H1 (cell line): ENCODE measurements around the gene PIK3R6. TPM values are rescaled to one million over a fixed set of nuclear protein-coding genes. Genes with fewer than 3 reads are reported as not detected.
A peak's percentile ranks its signal among the peaks of the same experiment; 100 is the strongest.
"Not testable (repeated sequence)": the region's sequence is repeated elsewhere in the genome, so short reads cannot be mapped to it uniquely, and the experiment has no call there.

Experiments used
- CTCF ChIA-PET: fragments of 300-600 bp; sonication (Branson Sonifier 250); formaldehyde crosslinking; loops from one replicate; lab custom pipeline; 2021; ENCODE audit not compliant: partially characterized antibody; lab: Charles Lee
- POLR2A ChIA-PET: fragments of 300-600 bp; sonication (Branson Sonifier 250); formaldehyde crosslinking; loops from one replicate; lab custom pipeline; 2021; ENCODE audit warnings: inconsistent platforms; ENCODE audit not compliant: partially characterized antibody; lab: Charles Lee
- DNase-seq, 2 experiments: peaks; one replicate each; pipeline versions ENCODE4 v3.0.0 to v3.0.0-alpha.2; 2010 to 2022; ENCODE audit warnings: low spot score in 2 of 2, low read depth in 1 of 2, mixed read lengths in 1 of 2
- FAIRE-seq: peaks from 2 replicates; lab custom pipeline; 2011; peaks lifted over from hg19 to GRCh38; lab: Jason Lieb, UNC
- H2AFZ ChIP-seq: 2 replicates; pipeline ENCODE4 v1.8.1; 2012; ENCODE audit warnings: low read length, inconsistent platforms
- H2AK5ac ChIP-seq: 2 replicates; pipeline ENCODE4 v1.6.1; 2013; ENCODE audit warnings: low read depth, low read length
- H2BK120ac ChIP-seq: replicated peaks from 2 replicates; pipeline ENCODE3; 2013; ENCODE audit warnings: low read depth, low read length, inconsistent platforms
- H2BK12ac ChIP-seq: 2 replicates; pipeline ENCODE4 v1.6.1; 2013; ENCODE audit warnings: low read depth, low read length
- H2BK15ac ChIP-seq: 2 replicates; pipeline ENCODE4 v1.6.1; 2013; ENCODE audit warnings: low read length
- H2BK20ac ChIP-seq: 2 replicates; pipeline ENCODE4 v1.6.1; 2013; ENCODE audit warnings: low read length
- H2BK5ac ChIP-seq: 2 replicates; pipeline ENCODE4 v1.6.1; 2013; ENCODE audit warnings: low read depth, low read length
- H3K14ac ChIP-seq: 2 replicates; pipeline ENCODE4 v1.6.1; 2013; ENCODE audit warnings: inconsistent platforms; ENCODE audit not compliant: insufficient read length
- H3K18ac ChIP-seq: 2 replicates; pipeline ENCODE4 v1.6.1; 2013; ENCODE audit warnings: low read length; ENCODE audit errors: extremely low read depth
- H3K23ac ChIP-seq: 2 replicates; pipeline ENCODE4 v1.6.1; 2013; ENCODE audit warnings: inconsistent platforms; ENCODE audit not compliant: insufficient read length
- H3K23me2 ChIP-seq: 2 replicates; pipeline ENCODE4 v1.6.1; 2013; ENCODE audit warnings: low read depth, low read length
- H3K27ac ChIP-seq: 2 replicates; pipeline ENCODE4 v1.6.1; 2011; ENCODE audit warnings: low read depth, low read length, inconsistent platforms
- H3K27me3 ChIP-seq, 4 experiments: replicated peaks in 1 of 4; 1 replicate in 1 of 4; 2 replicates in 3 of 4; pipeline versions ENCODE4 v1.6.1 to v1.8.1; 2011 to 2013; ENCODE audit warnings: low read length in 3 of 4, mild to moderate bottlenecking in 3 of 4, inconsistent platforms in 2 of 4, mixed read lengths in 2 of 4, moderate library complexity in 1 of 4; ENCODE audit not compliant: control insufficient read depth in 3 of 4, insufficient read depth in 3 of 4; ENCODE audit errors: extremely low read depth in 1 of 4
- H3K36me3 ChIP-seq, 4 experiments: 2 replicates each; pipeline versions ENCODE4 v1.6.1 to v1.8.1; 2011 to 2013; ENCODE audit warnings: mild to moderate bottlenecking in 4 of 4, low read length in 3 of 4, moderate library complexity in 2 of 4, control low read depth in 1 of 4, inconsistent platforms in 1 of 4; ENCODE audit not compliant: insufficient read depth in 4 of 4, control insufficient read depth in 2 of 4
- H3K4ac ChIP-seq: replicated peaks from 2 replicates; pipeline ENCODE3; 2013; ENCODE audit warnings: low read length, low read depth, mixed read lengths, inconsistent platforms; ENCODE audit not compliant: insufficient read length
- H3K4me1 ChIP-seq, 4 experiments: replicated peaks in 1 of 4; 1 replicate in 1 of 4; 2 replicates in 3 of 4; pipeline versions ENCODE4 v1.6.1 to v1.8.1; 2011 to 2013; ENCODE audit warnings: low read length in 3 of 4, inconsistent platforms in 2 of 4, mixed read lengths in 1 of 4; ENCODE audit not compliant: insufficient read depth in 4 of 4, control insufficient read depth in 3 of 4
- H3K4me2 ChIP-seq, 2 experiments: 2 replicates each; pipeline versions ENCODE4 v1.6.1 to v1.8.1; 2011 to 2013; ENCODE audit warnings: low read depth in 2 of 2, low read length in 2 of 2, control low read depth in 1 of 2, inconsistent platforms in 1 of 2, mild to moderate bottlenecking in 1 of 2; ENCODE audit not compliant: insufficient read depth in 1 of 2
- H3K4me3 ChIP-seq, 4 experiments: fragments of 200-600, 300-600 bp in 1 of 4; sonication (generic), shearing (Covaris generic), sonication (Bioruptor Twin) in 1 of 4; 2 replicates each; pipeline versions ENCODE4 v1.5.1 to v1.8.1; 2011 to 2016; ENCODE audit warnings: low read length in 4 of 4, low read depth in 3 of 4, control low read depth in 2 of 4, inconsistent platforms in 2 of 4, mild to moderate bottlenecking in 2 of 4, mixed read lengths in 1 of 4, moderate library complexity in 1 of 4; ENCODE audit not compliant: insufficient read depth in 2 of 4; ENCODE audit errors: extremely low read depth in 1 of 4
- H3K56ac ChIP-seq: replicated peaks from 2 replicates; pipeline ENCODE3; 2013; ENCODE audit warnings: low read depth, mild to moderate bottlenecking, mixed read lengths, low read length, inconsistent platforms; ENCODE audit not compliant: insufficient read length
- H3K79me1 ChIP-seq: 2 replicates; pipeline ENCODE4 v1.6.1; 2013; ENCODE audit warnings: low read depth, low read length, control low read depth
- H3K79me2 ChIP-seq, 2 experiments: 2 replicates each; pipeline versions ENCODE4 v1.6.1 to v1.8.1; 2012 to 2013; ENCODE audit warnings: low read length in 2 of 2, mild to moderate bottlenecking in 2 of 2, inconsistent platforms in 1 of 2; ENCODE audit not compliant: insufficient read depth in 2 of 2, control insufficient read depth in 1 of 2
- H3K9ac ChIP-seq, 4 experiments: replicated peaks in 1 of 4; 1 replicate in 1 of 4; 2 replicates in 3 of 4; pipeline versions ENCODE4 v1.6.1 to v1.8.1; 2011 to 2013; ENCODE audit warnings: low read depth in 3 of 4, low read length in 3 of 4, control low read depth in 2 of 4, mild to moderate bottlenecking in 2 of 4, moderate library complexity in 2 of 4, inconsistent platforms in 1 of 4; ENCODE audit errors: extremely low read depth in 1 of 4
- H3K9me3 ChIP-seq, 2 experiments: 2 replicates each; pipeline versions ENCODE4 v1.6.1 to v1.8.1; 2012 to 2013; ENCODE audit warnings: mild to moderate bottlenecking in 2 of 2, moderate library complexity in 2 of 2, control low read depth in 1 of 2, inconsistent platforms in 1 of 2, low read depth in 1 of 2, low read length in 1 of 2, mixed read lengths in 1 of 2; ENCODE audit not compliant: insufficient read depth in 2 of 2
- H4K20me1 ChIP-seq, 2 experiments: replicated peaks in 1 of 2; 2 replicates each; pipeline versions ENCODE3 to v1.8.1; 2011 to 2013; ENCODE audit warnings: inconsistent platforms in 2 of 2, low read length in 2 of 2, mild to moderate bottlenecking in 1 of 2; ENCODE audit not compliant: insufficient read depth in 2 of 2, control insufficient read depth in 1 of 2
- H4K5ac ChIP-seq: 2 replicates; pipeline ENCODE4 v1.6.1; 2013; ENCODE audit warnings: low read length, low read depth, mixed read lengths, inconsistent platforms; ENCODE audit not compliant: insufficient read length
- H4K8ac ChIP-seq: 2 replicates; pipeline ENCODE4 v1.8.0; 2013; ENCODE audit warnings: mild to moderate bottlenecking, moderate library complexity, low read length, inconsistent platforms; ENCODE audit not compliant: insufficient read depth; ENCODE audit errors: extremely low read depth
- H4K91ac ChIP-seq: replicated peaks from 2 replicates; pipeline ENCODE3; 2013; ENCODE audit warnings: low read length, mixed read lengths, inconsistent platforms; ENCODE audit not compliant: insufficient read length
- BCL11A ChIP-seq, 2 experiments: IDR thresholded peaks; one replicate each; pipeline ENCODE4 v1.6.1; 2011; ENCODE audit warnings: low read depth in 2 of 2, low read length in 2 of 2, mild to moderate bottlenecking in 2 of 2
- CREB1 ChIP-seq: IDR thresholded peaks from 2 replicates; pipeline ENCODE4 v1.6.1; 2012; ENCODE audit warnings: inconsistent platforms
- FOSL1 ChIP-seq: IDR thresholded peaks from 2 replicates; pipeline ENCODE4 v1.6.1; 2011; ENCODE audit warnings: mild to moderate bottlenecking, low read depth, low read length, moderate library complexity; ENCODE audit not compliant: insufficient read depth
- JUND ChIP-seq: IDR thresholded peaks from 2 replicates; pipeline ENCODE4 v1.6.1; 2011; ENCODE audit warnings: mild to moderate bottlenecking, improper control_type of control experiment, low read length
- KDM4A ChIP-seq: IDR thresholded peaks from one replicate; pipeline ENCODE4 v1.7.1; 2012; ENCODE audit warnings: low read depth, mild to moderate bottlenecking, moderate library complexity, low read length, inconsistent platforms; ENCODE audit not compliant: severe bottlenecking
- RNF2 ChIP-seq: fragments of 200-900, 300-1000 bp; sonication (generic); IDR thresholded peaks from 2 replicates; pipeline ENCODE4 v1.7.1; 2016; ENCODE audit warnings: borderline replicate concordance, low read depth, mild to moderate bottlenecking, antibody characterized with exemption, low read length; ENCODE audit not compliant: poor library complexity, severe bottlenecking; ENCODE audit errors: missing control alignments
- SAP30 ChIP-seq: fragments of 300-600 bp; sonication (generic); IDR thresholded peaks from 2 replicates; pipeline ENCODE4 v1.7.1; 2012; ENCODE audit warnings: low read length, moderate library complexity, mild to moderate bottlenecking, inconsistent platforms; ENCODE audit not compliant: insufficient read depth, insufficient replicate concordance
- SRF ChIP-seq: IDR thresholded peaks from 2 replicates; pipeline ENCODE4 v1.6.1; 2011; ENCODE audit warnings: mild to moderate bottlenecking, low read depth, low read length, moderate library complexity
- WGBS, 2 experiments: shearing (Covaris generic) in 1 of 2; methylation state at CpG; one replicate each; pipeline versions ENCODE4 v1.1.6 to v1.1.7; 2013 to 2015; ENCODE audit warnings: low lambda C conversion rate in 2 of 2, mixed read lengths in 2 of 2, inconsistent platforms in 1 of 2, low coverage in 1 of 2, missing lambda C conversion rate in 1 of 2; ENCODE audit not compliant: insufficient replicate concordance in 2 of 2, insufficient coverage in 1 of 2, insufficient read length in 1 of 2; ENCODE audit errors: extremely low coverage in 1 of 2, missing lambda C conversion rate in 1 of 2; 5-methylcytosine and 5-hydroxymethylcytosine counted together
- polyA plus RNA-seq, 7 experiments: library from polyadenylated mRNA; depleted of rRNA in 3 of 7; stranded (reverse) in 5 of 7; unstranded in 2 of 7; fragments of >200 nt in 5 of 7; fragments of 200-250 nt in 2 of 7; gene quantifications; 1 replicate in 5 of 7; 2 replicates in 1 of 7; 4 replicates in 1 of 7; pipeline versions ENCODE4 v1.2.1 to v1.2.3, GENCODE V29; 2011 to 2013; ENCODE audit warnings: missing spikeins in 2 of 7, mixed read lengths in 2 of 7
- total RNA-seq: library from RNA; stranded (reverse); fragmentation: NEBNext Ultra II Directional; extraction: Animal tissue kit (Norgen Biotek cat#: 25700); gene quantifications from 2 replicates; pipeline ENCODE4 v1.2.1, GENCODE V29; 2021

Gene PIK3R6
- total and polyA plus RNA-seq, 2 of the 8 experiments (the other 6 are each of a cell fraction or from before 2014, with no cell fraction given) = 0.24 to 1.2 TPM

- TF ChIP-seq SAP30 (no peak), FOSL1 (no peak), SRF (no peak), KDM4A (no peak), BCL11A (IDR thresholded peaks at IDR 0.05; ENCODE audit: low read depth in 2 of 2, low read length in 2 of 2) (no peak), JUND (no peak), CREB1 (no peak), RNF2 (no peak)
Measured at GRCh38 chr17:8885967-8886684, 18.7 kb upstream of the PIK3R6 start (continued).

GRCh38 chr17:8885163-8885966, 17.9 kb upstream of the PIK3R6 start:
- H3K9me3 ChIP-seq, H3K4me2 ChIP-seq, H3K56ac ChIP-seq, FAIRE-seq, H2BK12ac ChIP-seq, H4K20me1 ChIP-seq, H2BK120ac ChIP-seq, H2BK15ac ChIP-seq, H2BK5ac ChIP-seq, H3K79me2 ChIP-seq, DNase-seq, POLR2A ChIA-PET, H3K4me1 ChIP-seq, H4K5ac ChIP-seq, H2BK20ac ChIP-seq, H3K9ac ChIP-seq, H3K4me3 ChIP-seq, H3K23me2 ChIP-seq, H3K4ac ChIP-seq, H3K18ac ChIP-seq, H3K36me3 ChIP-seq, H3K23ac ChIP-seq, H2AFZ ChIP-seq, H3K14ac ChIP-seq, H3K27ac ChIP-seq, H2AK5ac ChIP-seq, H3K27me3 ChIP-seq, H3K79me1 ChIP-seq, H4K91ac ChIP-seq: not testable (repeated sequence)
- 0 out of 2 replicates have a peak overlapping the region, but pooled peaks have one; percentile 18 for H4K8ac ChIP-seq
- WGBS, 2 experiments = no CpG with 5 or more reads among the region's 30 CpGs
- CTCF ChIA-PET = interaction anchor here (1.7 to 7.5 kb wide), 2 partner anchors 10 to 15 kb away, joined by 12 to 72 read pairs; no protein-coding TSS in a partner anchor
